Endothelial cell of umbilical vein (primary cell): ENCODE measurements around the gene HEPHL1. TPM values are rescaled to one million over a fixed set of nuclear protein-coding genes. Genes with fewer than 3 reads are reported as not detected.

Experiments
- BruUV-seq: library from RNA; stranded (reverse); fragments of 400-500 nt; replicated peaks from 2 replicates; lab custom pipeline; 2021; lab: Mats Ljungman, UMichigan
- CTCF ChIA-PET: fragments of 300-600, 350-600 bp; sonication (Branson Sonifier 250); formaldehyde crosslinking; loops from one replicate; lab custom pipeline; 2021; ENCODE audit warnings: antibody characterized with exemption, inconsistent platforms; lab: Charles Lee
- POLR2A ChIA-PET: fragments of 300-600, 350-600 bp; sonication (Branson Sonifier 250); formaldehyde crosslinking; loops from one replicate; lab custom pipeline; 2021; ENCODE audit warnings: antibody characterized with exemption, inconsistent platforms; lab: Charles Lee
- DNase-seq: peaks from one replicate; pipeline ENCODE4 v3.0.0-alpha.2; 2011; ENCODE audit warnings: low read depth, low spot score
- FAIRE-seq: peaks from 2 replicates; lab custom pipeline; 2011; peaks lifted over from hg19 to GRCh38; lab: Jason Lieb, UNC
- H2AFZ ChIP-seq: 2 replicates; pipeline ENCODE4 v1.6.0; 2012; ENCODE audit warnings: low read depth, low read length, control low read depth, inconsistent platforms
- H3K27ac ChIP-seq: 2 replicates; pipeline ENCODE4 v1.5.1; 2011; ENCODE audit warnings: low read depth, mild to moderate bottlenecking, control low read depth, low read length, moderate library complexity; ENCODE audit not compliant: insufficient read depth
- H3K27me3 ChIP-seq, 2 experiments: 2 replicates each; pipeline versions ENCODE4 v1.6.0 to v1.6.1; 2011; ENCODE audit warnings: low read length in 2 of 2, mixed read lengths in 1 of 2; ENCODE audit not compliant: control insufficient read depth in 2 of 2, insufficient read depth in 2 of 2
- H3K36me3 ChIP-seq, 2 experiments: 2 replicates in 1 of 2; 3 replicates in 1 of 2; pipeline ENCODE4 v1.5.1; 2011; ENCODE audit warnings: low read length in 2 of 2, mild to moderate bottlenecking in 1 of 2, moderate library complexity in 1 of 2; ENCODE audit not compliant: control insufficient read depth in 2 of 2, insufficient read depth in 2 of 2; ENCODE audit errors: extremely low read depth in 1 of 2
- H3K4me1 ChIP-seq: 3 replicates; pipeline ENCODE4 v1.5.1; 2011; ENCODE audit warnings: mild to moderate bottlenecking, low read length; ENCODE audit not compliant: control insufficient read depth, insufficient read depth; ENCODE audit errors: extremely low read depth
- H3K4me2 ChIP-seq: 2 replicates; pipeline ENCODE4 v1.6.1; 2011; ENCODE audit warnings: low read length, control low read depth, mixed read lengths; ENCODE audit not compliant: insufficient read depth
- H3K4me3 ChIP-seq, 3 experiments: fragments of 200-600 bp in 1 of 3; sonication (generic), shearing (Covaris generic) in 1 of 3; replicated peaks in 1 of 3; 2 replicates each; pipeline ENCODE4 v1.5.1; 2011 to 2016; ENCODE audit warnings: control low read depth in 3 of 3, low read length in 3 of 3, mild to moderate bottlenecking in 2 of 3, inconsistent platforms in 1 of 3, low read depth in 1 of 3, moderate library complexity in 1 of 3; ENCODE audit not compliant: insufficient read depth in 1 of 3
- H3K79me2 ChIP-seq: 2 replicates; pipeline ENCODE4 v1.6.0; 2012; ENCODE audit warnings: low read length, inconsistent platforms; ENCODE audit not compliant: control insufficient read depth, insufficient read depth
- H3K9ac ChIP-seq: replicated peaks from 2 replicates; pipeline ENCODE3; 2011; ENCODE audit warnings: low read length, control low read depth; ENCODE audit not compliant: insufficient read depth; ENCODE audit errors: extremely low read depth
- H3K9me1 ChIP-seq: replicated peaks from 3 replicates; pipeline ENCODE4 v1.6.0; 2011; ENCODE audit warnings: mild to moderate bottlenecking, low read length; ENCODE audit not compliant: control insufficient read depth, insufficient read depth; ENCODE audit errors: extremely low read depth
- H3K9me3 ChIP-seq: replicated peaks from 2 replicates; pipeline ENCODE4 v1.5.1; 2012; ENCODE audit warnings: low read length, inconsistent platforms; ENCODE audit not compliant: control insufficient read depth, insufficient read depth
- H4K20me1 ChIP-seq: replicated peaks from 2 replicates; pipeline ENCODE3; 2011; ENCODE audit warnings: mild to moderate bottlenecking, low read length; ENCODE audit not compliant: control insufficient read depth, insufficient read depth; ENCODE audit errors: extremely low read depth
- EZH2 ChIP-seq: IDR thresholded peaks from 2 replicates; pipeline ENCODE4 v1.6.1; 2012; ENCODE audit warnings: borderline replicate concordance, low read depth, mild to moderate bottlenecking, moderate library complexity, low read length, inconsistent platforms; ENCODE audit not compliant: severe bottlenecking
- FOS ChIP-seq: IDR thresholded peaks from 2 replicates; pipeline ENCODE4 v1.6.1; 2011; ENCODE audit warnings: mild to moderate bottlenecking, low read length, moderate library complexity, borderline replicate concordance; ENCODE audit not compliant: insufficient read depth
- GATA2 ChIP-seq: IDR thresholded peaks from 2 replicates; pipeline ENCODE4 v1.7.0; 2011; ENCODE audit warnings: low read depth, mild to moderate bottlenecking, moderate library complexity, mixed read lengths, low read length; ENCODE audit not compliant: insufficient read length, insufficient read depth
- JUN ChIP-seq: IDR thresholded peaks from 2 replicates; pipeline ENCODE4 v1.6.1; 2011; ENCODE audit warnings: borderline replicate concordance, low read depth; ENCODE audit not compliant: insufficient read length, insufficient read depth
- MYC ChIP-seq: IDR thresholded peaks from one replicate; pipeline ENCODE4 v1.6.1; 2011; ENCODE audit warnings: mild to moderate bottlenecking, low read depth, low read length
- POLR2A ChIP-seq: IDR thresholded peaks from 2 replicates; pipeline ENCODE4 v1.6.1; 2012; ENCODE audit warnings: low read depth, mild to moderate bottlenecking, control low read depth, low read length
- POLR2AphosphoS5 ChIP-seq: IDR thresholded peaks from 2 replicates; pipeline ENCODE4 v1.6.1; 2012; ENCODE audit warnings: low read depth, mild to moderate bottlenecking, control low read depth, low read length, moderate library complexity; ENCODE audit not compliant: insufficient read depth
- dilution Hi-C: fragments of 300-500 bp; cut with MboI; formaldehyde crosslinking; loops from one replicate; pipeline ENCODE4 v1.15.0; 2019; ENCODE audit warnings: low sequenced_read_pairs; ENCODE audit not compliant: extremely low pct_ligation_motif_present
- intact Hi-C: fragments of 100-400 bp; cut with micrococcal nuclease; formaldehyde crosslinking; loops from one replicate; pipeline ENCODE4 v1.10.0; 2022
- polyA plus RNA-seq, 4 experiments: library from polyadenylated mRNA; depleted of rRNA in 3 of 4; stranded (reverse) in 3 of 4; unstranded in 1 of 4; fragments of >200 nt; gene quantifications; 2 replicates each; pipeline versions ENCODE4 v1.2.1 to v1.2.3, GENCODE V29; 2011 to 2012; ENCODE audit warnings: missing spikeins in 1 of 4
- total RNA-seq: library from RNA; stranded (reverse); gene quantifications from 2 replicates; pipeline ENCODE4 v1.2.3, GENCODE V29; 2021
- TF ChIP-seq, protein P1 (sequence below): IDR thresholded peaks from 2 replicates; pipeline ENCODE4 v1.6.1; 2011; ENCODE audit not compliant: insufficient read depth, insufficient read length
- TF ChIP-seq, protein P2 (sequence below), 2 donors: IDR thresholded peaks; 1 replicate in 1 of 2; 2 replicates in 1 of 2; pipeline ENCODE4 v1.5.1; 2011; ENCODE audit warnings: low read length in 2 of 2, mild to moderate bottlenecking in 2 of 2, moderate library complexity in 2 of 2, control low read depth in 1 of 2, inconsistent platforms in 1 of 2, low read depth in 1 of 2; ENCODE audit not compliant: insufficient read depth in 1 of 2; ENCODE audit errors: extremely low read depth in 1 of 2

HEPHL1 gene
- total and polyA plus RNA-seq, 2 donors (not counting 3 experiments of a cell fraction or from before 2014, with no cell fraction given): not detected

DNA sequence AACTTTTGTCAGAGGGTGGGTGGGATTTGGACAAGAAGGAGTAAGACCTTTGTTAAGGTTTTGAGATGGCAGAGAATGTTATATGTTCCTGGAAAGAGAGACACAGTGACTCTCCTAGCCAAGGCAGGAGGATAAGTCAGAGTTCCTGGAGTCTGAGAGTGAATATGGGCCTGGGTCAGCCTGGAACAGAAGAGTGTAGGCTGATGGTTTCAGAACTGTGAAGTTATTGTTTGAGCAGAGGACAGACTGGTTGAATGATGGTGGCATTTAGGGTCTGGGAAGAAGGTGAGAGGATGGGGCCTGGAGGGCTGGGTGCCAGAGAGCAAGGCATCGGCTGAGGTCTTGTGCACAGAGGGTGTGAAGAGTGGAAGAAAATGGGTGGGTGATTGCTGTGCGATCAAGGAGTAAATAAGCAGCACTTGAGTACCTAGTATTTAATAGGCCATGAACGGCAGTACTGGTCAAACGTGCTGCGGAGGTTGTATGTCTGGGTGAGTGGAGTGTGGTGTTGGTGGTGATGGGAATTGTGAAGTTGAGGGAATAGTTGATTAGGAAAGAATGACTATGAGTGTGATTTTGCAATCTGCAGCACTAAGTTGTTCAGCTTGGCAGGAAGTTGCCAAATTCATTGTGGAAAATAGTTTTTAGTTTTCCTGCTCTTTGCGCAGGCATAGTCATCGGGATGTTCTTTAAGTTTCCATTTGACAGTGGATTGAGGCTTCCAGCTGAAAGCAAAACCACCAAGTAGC is 109.3 kb downstream of the HEPHL1 start:
- BruUV-seq: no TSS peak
- Histone ChIP-seq H4K20me1 (no peaks in the 10 kb centered on the region), H3K27ac (peak overlapping the region; percentile 86), H3K9me1 (no peaks in the 10 kb centered on the region), H3K27me3 (no peaks in the 10 kb centered on the region), H3K4me3 (peak overlapping the region in 1 of 3 experiments; percentile 87), H3K4me2 (peak overlapping the region; percentile 85), H3K79me2 (peaks cover 57% of the 10 kb centered on the region), H3K9ac (no peak overlapping the region), H3K36me3 (no peaks in the 10 kb centered on the region), H3K9me3 (no peaks in the 10 kb centered on the region), H3K4me1 (peaks cover 55% of the 10 kb centered on the region), H2AFZ (no peak overlapping the region)
- ChIA-PET POLR2A (no interaction called here), CTCF (interaction anchor here (1.8 to 5.0 kb wide), 6 partner anchors 11 to 375 kb away, joined by 4 to 64 read pairs (median 10); no protein-coding TSS in a partner anchor)
- intact Hi-C loops: loop anchor here (2.0 to 10.0 kb wide), 2 partner anchors 392 to 804 kb away; no protein-coding TSS in a partner anchor
- dilution Hi-C loops: no loop called here
- DNase-seq (peak; percentile 36), FAIRE-seq (peak; percentile 21)
- TF ChIP-seq FOS (no peak), GATA2 (no peak), MYC (no peak), JUN (no peak), POLR2A (no peak), POLR2AphosphoS5 (no peak), EZH2 (no peak)
- TF ChIP-seq, protein P1, sequence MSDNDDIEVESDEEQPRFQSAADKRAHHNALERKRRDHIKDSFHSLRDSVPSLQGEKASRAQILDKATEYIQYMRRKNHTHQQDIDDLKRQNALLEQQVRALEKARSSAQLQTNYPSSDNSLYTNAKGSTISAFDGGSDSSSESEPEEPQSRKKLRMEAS: no peak
- TF ChIP-seq, protein P2, sequence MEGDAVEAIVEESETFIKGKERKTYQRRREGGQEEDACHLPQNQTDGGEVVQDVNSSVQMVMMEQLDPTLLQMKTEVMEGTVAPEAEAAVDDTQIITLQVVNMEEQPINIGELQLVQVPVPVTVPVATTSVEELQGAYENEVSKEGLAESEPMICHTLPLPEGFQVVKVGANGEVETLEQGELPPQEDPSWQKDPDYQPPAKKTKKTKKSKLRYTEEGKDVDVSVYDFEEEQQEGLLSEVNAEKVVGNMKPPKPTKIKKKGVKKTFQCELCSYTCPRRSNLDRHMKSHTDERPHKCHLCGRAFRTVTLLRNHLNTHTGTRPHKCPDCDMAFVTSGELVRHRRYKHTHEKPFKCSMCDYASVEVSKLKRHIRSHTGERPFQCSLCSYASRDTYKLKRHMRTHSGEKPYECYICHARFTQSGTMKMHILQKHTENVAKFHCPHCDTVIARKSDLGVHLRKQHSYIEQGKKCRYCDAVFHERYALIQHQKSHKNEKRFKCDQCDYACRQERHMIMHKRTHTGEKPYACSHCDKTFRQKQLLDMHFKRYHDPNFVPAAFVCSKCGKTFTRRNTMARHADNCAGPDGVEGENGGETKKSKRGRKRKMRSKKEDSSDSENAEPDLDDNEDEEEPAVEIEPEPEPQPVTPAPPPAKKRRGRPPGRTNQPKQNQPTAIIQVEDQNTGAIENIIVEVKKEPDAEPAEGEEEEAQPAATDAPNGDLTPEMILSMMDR (IDR thresholded peaks at IDR 0.05; ENCODE audit: extremely low read depth in 1 of 2, insufficient read depth in 1 of 2, low read depth in 1 of 2, low read length in 2 of 2): no peak
